ENCODE results near the gene BAIAP2.

BAIAP2 gene

GRCh38 chr17:81097134-81097942 is 62.4 kb downstream of the BAIAP2 start:
- TF ChIP-seq CTCF (IDR thresholded peaks at IDR 0.05; ENCODE audit: low read depth, low read length), result peak; percentile 76
- H3K36me3 ChIP-seq, result no peaks in the 10 kb centered on the region; the same call in 1 of the 2 replicates
- no peaks in the 10 kb centered on the region for H3K27me3 ChIP-seq
- no peaks in the 10 kb centered on the region for H3K9me3 ChIP-seq
- peak overlapping the region; percentile 22; the same call in 1 of the 2 replicates for H3K4me3 ChIP-seq (ENCODE audit: low read depth, low read length)
- DNase-seq, result peak; percentile 88
- peaks cover 52% of the 10 kb centered on the region for H3K4me1 ChIP-seq

GRCh38 chr17:81097943-81098308 is 63.0 kb downstream of the BAIAP2 start:
- Histone ChIP-seq H3K36me3 (no peaks in the 10 kb centered on the region; the same call in 1 of the 2 replicates), H3K27me3 (no peaks in the 10 kb centered on the region), H3K9me3 (no peaks in the 10 kb centered on the region), H3K4me3 (ENCODE audit: low read depth, low read length) (no peak overlapping the region), H3K4me1 (peaks cover 48% of the 10 kb centered on the region)
- TF ChIP-seq CTCF (IDR thresholded peaks at IDR 0.05; ENCODE audit: low read depth, low read length), result no peak
- DNase-seq, result no peak

GRCh38 chr17:81099888-81100287 is 64.9 kb downstream of the BAIAP2 start:
- H3K9me3 ChIP-seq, result no peaks in the 10 kb centered on the region
- no peaks in the 10 kb centered on the region; the same call in 1 of the 2 replicates for H3K36me3 ChIP-seq
- no peak overlapping the region for H3K4me3 ChIP-seq (ENCODE audit: low read depth, low read length)
- H3K27me3 ChIP-seq, result no peaks in the 10 kb centered on the region
- DNase-seq, result no peak
- peaks cover 29% of the 10 kb centered on the region for H3K4me1 ChIP-seq
- TF ChIP-seq CTCF (IDR thresholded peaks at IDR 0.05; ENCODE audit: low read depth, low read length), result no peak

- H3K36me3 ChIP-seq, result no peaks in the 10 kb centered on the region; the same call in 1 of the 2 replicates
- TF ChIP-seq CTCF (IDR thresholded peaks at IDR 0.05; ENCODE audit: low read depth, low read length), result no peak
- no peak for DNase-seq
- no peaks in the 10 kb centered on the region for H3K9me3 ChIP-seq
- no peaks in the 10 kb centered on the region for H3K27me3 ChIP-seq
- H3K4me3 ChIP-seq (ENCODE audit: low read depth, low read length), result no peak overlapping the region
- peaks cover 21% of the 10 kb centered on the region for H3K4me1 ChIP-seq
Measured at GRCh38 chr17:81100668-81101067, 65.7 kb downstream of the BAIAP2 start.

- no peaks in the 10 kb centered on the region; the same call in 1 of the 2 replicates for H3K36me3 ChIP-seq
- H3K27me3 ChIP-seq, result no peaks in the 10 kb centered on the region
Measured at GRCh38 chr17:81101614-81102306, 66.8 kb downstream of the BAIAP2 start.

More at GRCh38 chr17:81101614-81102306, 66.8 kb downstream of the BAIAP2 start:
- DNase-seq, result peak; percentile 93
- H3K4me1 ChIP-seq, result peaks cover 12% of the 10 kb centered on the region
- TF ChIP-seq CTCF (IDR thresholded peaks at IDR 0.05; ENCODE audit: low read depth, low read length), result peak; percentile 100
- no peak overlapping the region for H3K4me3 ChIP-seq (ENCODE audit: low read depth, low read length)
- no peaks in the 10 kb centered on the region for H3K9me3 ChIP-seq
